OCI-LY1 (cell line): ENCODE data around the gene ATXN1L.
"Not testable (repeated sequence)": the region's sequence is repeated elsewhere in the genome, so short reads cannot be mapped to it uniquely, and the experiment has no call there.

ENCODE experiments used
- H2AFZ ChIP-seq: fragments of 200-600 bp; sonication (generic), shearing (Covaris generic); 2 replicates; pipeline ENCODE4 v1.6.0; 2014; ENCODE audit warnings: antibody characterized with exemption, mild to moderate bottlenecking, low read length
- H3F3A ChIP-seq: fragments of 200-600 bp; sonication (generic), shearing (Covaris generic); 2 replicates; pipeline ENCODE4 v1.6.0; 2014; ENCODE audit warnings: mild to moderate bottlenecking, antibody characterized with exemption, low read length, moderate library complexity; ENCODE audit not compliant: insufficient read depth
- H3K27ac ChIP-seq: fragments of 200-600 bp; sonication (generic); 2 replicates; pipeline ENCODE4 v1.5.1; 2014; ENCODE audit warnings: low read length, mixed run types, mild to moderate bottlenecking, low read depth; ENCODE audit not compliant: poor library complexity, severe bottlenecking
- H3K27me3 ChIP-seq: fragments of 200-600 bp; sonication (generic); 2 replicates; pipeline ENCODE4 v1.6.0; 2014; ENCODE audit warnings: antibody characterized with exemption, mild to moderate bottlenecking, low read length, moderate library complexity; ENCODE audit not compliant: insufficient read depth
- H3K36me3 ChIP-seq: fragments of 200-600 bp; sonication (generic); 2 replicates; pipeline ENCODE4 v1.6.1; 2014; ENCODE audit warnings: mild to moderate bottlenecking, antibody characterized with exemption, low read length, moderate library complexity, mixed read lengths; ENCODE audit not compliant: insufficient read depth
- H3K4me1 ChIP-seq: fragments of 200-600 bp; sonication (generic); 2 replicates; pipeline ENCODE4 v1.5.1; 2014; ENCODE audit warnings: mild to moderate bottlenecking, low read length, moderate library complexity; ENCODE audit not compliant: insufficient read depth, severe bottlenecking
- H3K4me2 ChIP-seq: fragments of 200-600 bp; sonication (generic), shearing (Covaris generic); 2 replicates; pipeline ENCODE4 v1.6.1; 2014; ENCODE audit warnings: low read length
- H3K4me3 ChIP-seq: fragments of 200-600 bp; sonication (generic); 2 replicates; pipeline ENCODE4 v1.5.1; 2014; ENCODE audit warnings: low read length, low read depth, mild to moderate bottlenecking, mixed read lengths; ENCODE audit not compliant: poor library complexity, severe bottlenecking
- H3K79me2 ChIP-seq: fragments of 200-600 bp; shearing (Covaris generic); 2 replicates; pipeline ENCODE4 v1.6.1; 2016; ENCODE audit warnings: mixed run types, low read length, mixed read lengths; ENCODE audit not compliant: insufficient read depth
- H3K9ac ChIP-seq: fragments of 200-600 bp; sonication (generic), shearing (Covaris generic); 2 replicates; pipeline ENCODE4 v1.6.1; 2014; ENCODE audit warnings: mild to moderate bottlenecking, low read length, mixed read lengths
- H3K9me2 ChIP-seq: fragments of 200-600 bp; sonication (generic), shearing (Covaris generic); 2 replicates; pipeline ENCODE4 v1.6.1; 2014; ENCODE audit warnings: low read depth, mild to moderate bottlenecking, low read length, mixed read lengths
- H3K9me3 ChIP-seq: fragments of 200-600 bp; shearing (Covaris generic); 2 replicates; pipeline ENCODE4 v1.6.1; 2014; ENCODE audit warnings: low read length, mixed read lengths
- H4K20me1 ChIP-seq: fragments of 200-600 bp; sonication (generic), shearing (Covaris generic); 2 replicates; pipeline ENCODE4 v1.6.0; 2016; ENCODE audit warnings: mild to moderate bottlenecking, low read length; ENCODE audit not compliant: insufficient read depth
- EZH2 ChIP-seq: fragments of 200-600 bp; sonication (generic), shearing (Covaris generic); IDR thresholded peaks from 2 replicates; pipeline ENCODE4 v1.8.0; 2017; ENCODE audit warnings: borderline replicate concordance, mixed run types, mild to moderate bottlenecking, antibody characterized with exemption, low read length, moderate library complexity, mixed read lengths
- TF ChIP-seq, protein P1 (sequence below): fragments of 200-600 bp; sonication (generic), shearing (Covaris generic); IDR thresholded peaks from 2 replicates; pipeline ENCODE4 v1.5.1; 2017; ENCODE audit warnings: mild to moderate bottlenecking, antibody characterized with exemption, low read length, moderate library complexity, mixed read lengths

ATXN1L gene

GRCh38 chr16:71826533-71827017 is 19.2 kb upstream of the ATXN1L start:
- Histone ChIP-seq H3K36me3 (no peaks in the 10 kb centered on the region), H3K4me3 (no peak overlapping the region), H3K27ac (no peak overlapping the region), H3K4me1 (no peaks in the 10 kb centered on the region), H4K20me1 (no peaks in the 10 kb centered on the region), H3K9me3 (no peaks in the 10 kb centered on the region), H3K9ac (no peak overlapping the region), H2AFZ (no peak overlapping the region), H3F3A (no peaks in the 10 kb centered on the region), H3K9me2 (no peaks in the 10 kb centered on the region), H3K4me2 (no peak overlapping the region), H3K79me2 (no peaks in the 10 kb centered on the region), H3K27me3 (no peaks in the 10 kb centered on the region)
- TF ChIP-seq, protein P1, sequence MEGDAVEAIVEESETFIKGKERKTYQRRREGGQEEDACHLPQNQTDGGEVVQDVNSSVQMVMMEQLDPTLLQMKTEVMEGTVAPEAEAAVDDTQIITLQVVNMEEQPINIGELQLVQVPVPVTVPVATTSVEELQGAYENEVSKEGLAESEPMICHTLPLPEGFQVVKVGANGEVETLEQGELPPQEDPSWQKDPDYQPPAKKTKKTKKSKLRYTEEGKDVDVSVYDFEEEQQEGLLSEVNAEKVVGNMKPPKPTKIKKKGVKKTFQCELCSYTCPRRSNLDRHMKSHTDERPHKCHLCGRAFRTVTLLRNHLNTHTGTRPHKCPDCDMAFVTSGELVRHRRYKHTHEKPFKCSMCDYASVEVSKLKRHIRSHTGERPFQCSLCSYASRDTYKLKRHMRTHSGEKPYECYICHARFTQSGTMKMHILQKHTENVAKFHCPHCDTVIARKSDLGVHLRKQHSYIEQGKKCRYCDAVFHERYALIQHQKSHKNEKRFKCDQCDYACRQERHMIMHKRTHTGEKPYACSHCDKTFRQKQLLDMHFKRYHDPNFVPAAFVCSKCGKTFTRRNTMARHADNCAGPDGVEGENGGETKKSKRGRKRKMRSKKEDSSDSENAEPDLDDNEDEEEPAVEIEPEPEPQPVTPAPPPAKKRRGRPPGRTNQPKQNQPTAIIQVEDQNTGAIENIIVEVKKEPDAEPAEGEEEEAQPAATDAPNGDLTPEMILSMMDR = no peak
- no peak for TF ChIP-seq EZH2

GRCh38 chr16:71830359-71830758 is 15.4 kb upstream of the ATXN1L start:
- no peaks in the 10 kb centered on the region for H3K79me2 ChIP-seq

GRCh38 chr16:71831698-71832097 is 14.1 kb upstream of the ATXN1L start:
- H3K9ac ChIP-seq, H3K9me3 ChIP-seq, H3K36me3 ChIP-seq, H3K27me3 ChIP-seq, H3K9me2 ChIP-seq, H3K4me2 ChIP-seq, H3K4me3 ChIP-seq, H4K20me1 ChIP-seq, H3K79me2 ChIP-seq, H3K4me1 ChIP-seq, H2AFZ ChIP-seq, H3F3A ChIP-seq, H3K27ac ChIP-seq: not testable (repeated sequence)

More at GRCh38 chr16:71830359-71830758, 15.4 kb upstream of the ATXN1L start:
- H3K9me3 ChIP-seq = no peaks in the 10 kb centered on the region
- no peaks in the 10 kb centered on the region for H4K20me1 ChIP-seq
- TF ChIP-seq, protein P1 = no peak
- no peak for TF ChIP-seq EZH2
- no peak overlapping the region for H3K27ac ChIP-seq
- H2AFZ ChIP-seq = no peak overlapping the region
- H3K4me2 ChIP-seq = no peak overlapping the region
- no peaks in the 10 kb centered on the region for H3K9me2 ChIP-seq
- no peaks in the 10 kb centered on the region for H3F3A ChIP-seq
- H3K4me3 ChIP-seq = no peak overlapping the region
- H3K27me3 ChIP-seq = no peaks in the 10 kb centered on the region
- no peaks in the 10 kb centered on the region for H3K4me1 ChIP-seq
- H3K36me3 ChIP-seq = no peaks in the 10 kb centered on the region
- H3K9ac ChIP-seq = no peak overlapping the region

DNA sequence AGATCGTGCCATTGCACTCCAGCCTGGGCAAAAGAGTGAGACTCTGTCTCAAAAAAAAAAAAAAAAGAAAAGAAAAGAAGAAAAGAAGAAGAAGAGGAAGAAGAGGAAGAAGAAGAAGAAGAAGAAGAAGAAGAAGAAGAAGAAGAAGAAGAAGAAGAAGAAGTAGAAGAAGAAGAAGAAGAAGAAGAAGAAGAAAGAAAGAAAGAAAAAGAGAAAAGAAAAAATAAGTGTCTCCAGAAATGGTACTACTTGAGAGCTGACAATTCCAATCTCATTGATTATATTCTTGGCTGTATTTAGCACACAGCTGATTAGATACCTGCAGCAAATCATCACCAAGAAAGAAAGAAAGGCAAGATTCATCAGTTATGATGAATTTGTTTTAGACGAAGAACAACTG is 13.7 kb upstream of the ATXN1L start:
- H3K4me3 ChIP-seq, H3K9me2 ChIP-seq, H3F3A ChIP-seq, H3K9ac ChIP-seq, H3K4me1 ChIP-seq, H3K9me3 ChIP-seq, H3K4me2 ChIP-seq, H3K36me3 ChIP-seq, H2AFZ ChIP-seq, H3K27me3 ChIP-seq, H4K20me1 ChIP-seq, H3K27ac ChIP-seq, H3K79me2 ChIP-seq: not testable (repeated sequence)
